Right lobe of liver (tissue), 4 donors: ENCODE results near the gene COX20.

Experiments
- CTCF ChIP-seq, 4 donors: fragments of 200-600 bp in 3 of 4; fragments of 450-650 bp in 1 of 4; IDR thresholded peaks; one replicate each; pipeline versions ENCODE4 v1.5.1 to v1.8.0; 2016 to 2022; ENCODE audit warnings: antibody characterized with exemption in 4 of 4, mild to moderate bottlenecking in 2 of 4
- POLR2A ChIP-seq: fragments of 450-650 bp; IDR thresholded peaks from one replicate; pipeline ENCODE4 v1.6.1; 2017; ENCODE audit warnings: antibody characterized with exemption, mild to moderate bottlenecking
- donor health status: DM: no; HTN: no; CAD: no.
- donor health status: DM: no; HTN: no; CAD: no.
- donor health status: DM: no; HTN: yes; CAD: no.

- TF ChIP-seq CTCF (IDR thresholded peaks at IDR 0.05): no peak
- no peak for TF ChIP-seq POLR2A
Observed at GRCh38 chr1:244869364-244869827, 33.9 kb downstream of the COX20 start.
